Hair follicular keratinocyte (primary cell): ENCODE results near the gene TAS2R38. TPM values are rescaled to one million over a fixed set of nuclear protein-coding genes. Genes with fewer than 3 reads are reported as not detected.

Source experiments
- total RNA-seq: library from RNA; depleted of rRNA; stranded (reverse); fragments of >200 nt; gene quantifications from 2 replicates; pipeline ENCODE4 v1.2.3, GENCODE V29; 2015

Gene TAS2R38
- not detected in 2 replicates for total RNA-seq

DNA sequence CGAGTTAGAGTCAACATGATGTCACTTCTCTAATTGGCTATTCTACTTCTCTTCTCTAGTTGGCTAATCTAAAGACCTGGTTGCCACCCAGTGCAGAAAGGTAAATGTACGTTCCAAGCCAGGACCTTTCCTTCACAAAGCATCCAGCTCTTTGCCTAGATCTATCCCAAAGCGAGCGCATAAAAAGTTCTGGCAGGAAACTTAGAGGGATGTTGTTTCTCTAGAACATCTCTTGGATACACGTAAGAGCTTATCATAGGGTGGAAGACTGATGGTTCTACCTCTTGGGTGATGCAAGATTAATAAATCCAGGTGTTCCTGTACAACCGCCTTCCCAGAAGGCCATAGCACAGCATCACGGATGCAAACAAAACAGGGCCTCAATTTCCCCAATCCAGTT is at the start of gene TAS2R38:
TSS of gene TAS2R38 (minus strand) at position 101 of the 400 bp plus-strand sequence. CDS start at position 17, 84 bp downstream.

DNA sequence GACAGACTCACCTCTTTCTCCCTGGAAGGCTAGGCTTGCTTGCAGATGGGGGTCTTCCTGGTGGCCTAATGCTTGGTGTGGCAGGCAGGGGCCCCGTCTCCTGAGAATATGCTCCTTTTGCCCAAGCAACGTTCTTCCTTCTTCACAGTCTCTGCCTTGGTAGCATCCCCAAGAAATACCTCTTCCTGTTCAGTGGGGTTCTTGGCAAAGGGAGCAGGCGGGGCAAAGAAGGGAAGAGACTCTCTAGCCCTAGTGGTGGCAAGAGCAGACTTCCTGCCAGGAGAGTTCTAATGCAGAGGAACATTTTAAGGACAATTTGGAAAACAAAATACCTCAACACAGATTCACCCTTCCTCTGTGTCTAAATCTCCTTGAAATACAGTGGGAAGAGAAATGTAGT is 26.8 kb downstream of the TAS2R38 start, which contains the start of gene CLEC5A:
TSS of gene CLEC5A (minus strand) at position 179 of the 400 bp plus-strand sequence. CDS start 682 bp downstream, outside the sequence.

Other genes with a start within 250 kb of the TAS2R38 start
- 197 and 310 TPM in 2 replicates for gene SSBP1, start 235.4 kb downstream of the TAS2R38 start, total RNA-seq
- 0.16 TPM in 1 of 2 replicates, not detected in the other for gene TAS2R3, start 209.7 kb downstream of the TAS2R38 start, total RNA-seq
- gene TAS2R4, start 197.1 kb downstream of the TAS2R38 start, total RNA-seq = 0.08 and 0.61 TPM in 2 replicates
- 0.62 TPM in 1 of 2 replicates, not detected in the other for gene TAS2R5, start 183.6 kb downstream of the TAS2R38 start, total RNA-seq
- gene PRSS37, start 132.3 kb downstream of the TAS2R38 start, total RNA-seq = not detected in 2 replicates
- not detected in 2 replicates for gene OR9A4, start 57.4 kb downstream of the TAS2R38 start, total RNA-seq
- 0.23 TPM in 1 of 2 replicates, not detected in the other for gene CLEC5A, start 26.8 kb downstream of the TAS2R38 start, total RNA-seq
- gene MGAM, start 22.1 kb upstream of the TAS2R38 start, total RNA-seq = 1.4 and 3.1 TPM in 2 replicates
- gene MGAM2, start 137.9 kb upstream of the TAS2R38 start, total RNA-seq = not detected in 2 replicates